Neural crest cell (in vitro differentiated cells): ENCODE data around the gene SP5. TPM values are rescaled to one million over a fixed set of nuclear protein-coding genes. Genes with fewer than 3 reads are reported as not detected.
A peak's percentile ranks its signal among the peaks of the same experiment; 100 is the strongest.

ENCODE experiments used
- DNase-seq: peaks from one replicate; pipeline ENCODE4 v3.0.0; 2021; ENCODE audit warnings: low read depth, mixed read lengths, low spot score
- H3K27ac Mint-ChIP-seq: one replicate; pipeline ENCODE4 v1.8.0; 2021; ENCODE audit warnings: mild to moderate bottlenecking, mixed read lengths; ENCODE audit not compliant: unreplicated experiment
- H3K27me3 Mint-ChIP-seq: 2 replicates; pipeline ENCODE4 v1.8.0; 2021; ENCODE audit warnings: low read depth, mild to moderate bottlenecking, mixed read lengths
- H3K36me3 Mint-ChIP-seq: 2 replicates; pipeline ENCODE4 v1.8.0; 2021; ENCODE audit warnings: low read depth, mild to moderate bottlenecking, mixed read lengths
- H3K4me1 Mint-ChIP-seq: 2 replicates; pipeline ENCODE4 v1.8.0; 2021; ENCODE audit warnings: mixed read lengths
- H3K4me3 Mint-ChIP-seq: one replicate; pipeline ENCODE4 v1.8.0; 2021; ENCODE audit warnings: mild to moderate bottlenecking, mixed read lengths
- H3K9me3 Mint-ChIP-seq: 2 replicates; pipeline ENCODE4 v1.8.0; 2021; ENCODE audit warnings: mixed read lengths
- CTCF ChIP-seq: fragments of 200-600 bp; sonication (generic); conservative IDR thresholded peaks from 2 replicates; pipeline ENCODE4 v1.5.0; 2021; ENCODE audit warnings: antibody characterized with exemption, mild to moderate bottlenecking
- total RNA-seq: library from RNA; stranded (reverse); gene quantifications from 2 replicates; pipeline ENCODE4 v1.2.1, GENCODE V29; 2021

The SP5 gene
- total RNA-seq, 1 donor from 2014 or later = 6.4 TPM

GRCh38 chr2:170701011-170701410 lies 14.1 kb upstream of the SP5 start:
- no peak for TF ChIP-seq CTCF
- H3K4me3 Mint-ChIP-seq = no peak overlapping the region

GRCh38 chr2:170703776-170704476 lies 11.2 kb upstream of the SP5 start:
- peaks cover 3% of the 10 kb centered on the region for H3K36me3 Mint-ChIP-seq

More at GRCh38 chr2:170701011-170701410, 14.1 kb upstream of the SP5 start:
- Mint-ChIP-seq H3K27ac (no peak overlapping the region), H3K4me1 (peaks cover 10% of the 10 kb centered on the region), H3K36me3 (peaks cover 3% of the 10 kb centered on the region), H3K9me3 (peaks cover 4% of the 10 kb centered on the region), H3K27me3 (peaks cover 9% of the 10 kb centered on the region)
- no peak for DNase-seq

DNA sequence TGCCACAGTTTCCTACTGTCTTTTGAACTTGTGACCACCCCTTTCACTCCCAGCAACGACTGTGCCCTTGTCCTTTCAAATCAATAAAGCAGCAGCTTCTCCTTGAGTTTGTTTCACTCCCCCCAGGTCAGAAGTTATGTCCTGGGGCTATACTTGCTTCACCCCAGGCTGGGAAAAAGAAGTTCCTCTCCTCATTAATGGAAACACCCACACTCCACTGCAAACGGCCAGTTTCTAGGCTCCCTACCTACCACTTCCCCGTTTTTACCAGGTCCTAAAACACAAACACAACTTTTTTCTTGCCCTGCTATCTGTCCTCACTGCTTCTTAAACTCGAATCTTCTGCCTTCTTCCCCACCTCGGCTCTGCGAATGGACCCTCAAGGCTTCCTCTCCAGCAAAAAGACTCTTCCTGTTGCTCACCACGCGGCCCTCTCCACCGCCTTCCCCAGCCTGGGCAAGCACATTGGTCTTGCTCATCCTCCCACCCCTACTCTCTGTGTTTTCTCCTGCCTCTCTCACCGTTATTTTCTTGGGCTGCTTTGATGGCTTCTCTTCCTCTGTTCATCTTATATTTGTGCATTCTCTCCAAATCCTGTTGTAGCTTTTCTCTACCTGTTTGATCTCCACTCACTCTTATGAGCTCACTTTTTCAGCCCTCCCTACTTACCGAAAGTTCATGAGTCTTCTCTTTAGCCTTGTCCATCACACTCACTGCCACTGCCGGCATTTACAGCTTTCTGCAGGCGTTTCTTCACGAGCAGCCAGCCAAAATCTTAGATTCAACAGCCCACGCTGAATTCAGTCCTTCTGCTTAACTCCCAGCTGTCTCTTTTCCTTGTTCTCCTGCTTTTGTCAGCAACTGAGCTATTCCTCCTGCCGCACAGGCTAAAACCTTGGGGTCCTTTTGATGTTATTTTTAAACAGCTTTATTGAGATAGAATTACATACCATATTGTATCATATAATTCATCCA lies 7.0 kb upstream of the SP5 start:
- H3K27ac Mint-ChIP-seq = no peak overlapping the region

More at GRCh38 chr2:170703776-170704476, 11.2 kb upstream of the SP5 start:
- Mint-ChIP-seq H3K27me3 (peaks cover 25% of the 10 kb centered on the region), H3K9me3 (peaks cover 4% of the 10 kb centered on the region), H3K4me1 (peaks cover 14% of the 10 kb centered on the region), H3K4me3 (no peak overlapping the region), H3K27ac (peak overlapping the region; percentile 9)
- no peak for TF ChIP-seq CTCF
- DNase-seq = no peak

DNA sequence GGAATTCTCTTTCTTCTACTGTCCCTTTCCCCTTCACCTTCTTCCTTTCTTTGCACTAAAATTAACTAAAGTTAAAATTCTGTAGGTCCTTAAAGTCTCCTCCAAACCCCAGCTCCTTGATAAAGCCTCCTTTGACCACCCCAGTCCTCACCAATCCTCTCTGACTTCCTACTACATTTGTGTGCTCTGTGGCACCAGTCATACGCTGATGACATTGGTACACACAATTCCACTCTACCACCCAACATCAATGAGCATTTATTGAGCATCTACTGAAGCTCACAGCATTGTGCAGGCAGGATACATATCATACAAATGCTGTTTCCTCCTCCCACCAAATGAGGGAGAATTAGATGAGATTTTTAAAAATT lies 4.5 kb upstream of the SP5 start:
- no peak overlapping the region for H3K27ac Mint-ChIP-seq
- H3K9me3 Mint-ChIP-seq = peaks cover 2% of the 10 kb centered on the region
- DNase-seq = no peak
- H3K36me3 Mint-ChIP-seq = peaks cover 2% of the 10 kb centered on the region
- no peak for TF ChIP-seq CTCF
- peaks cover 86% of the 10 kb centered on the region for H3K27me3 Mint-ChIP-seq
- no peak overlapping the region for H3K4me3 Mint-ChIP-seq
- peaks cover 40% of the 10 kb centered on the region for H3K4me1 Mint-ChIP-seq

More for the DNA sequence above, 7.0 kb upstream of the SP5 start:
- no peak for TF ChIP-seq CTCF
- Mint-ChIP-seq H3K9me3 (peaks cover 3% of the 10 kb centered on the region), H3K27me3 (peaks cover 67% of the 10 kb centered on the region), H3K4me3 (no peak overlapping the region), H3K4me1 (peaks cover 37% of the 10 kb centered on the region), H3K36me3 (peaks cover under 1% of the 10 kb centered on the region)
- DNase-seq = no peak

GRCh38 chr2:170711196-170711773 lies 3.9 kb upstream of the SP5 start:
- TF ChIP-seq CTCF = no peak
- DNase-seq = no peak
- Mint-ChIP-seq H3K27me3 (peaks cover 91% of the 10 kb centered on the region), H3K4me3 (peak overlapping the region; percentile 82), H3K9me3 (peaks cover 2% of the 10 kb centered on the region), H3K36me3 (peaks cover 2% of the 10 kb centered on the region), H3K4me1 (peaks cover 40% of the 10 kb centered on the region), H3K27ac (no peak overlapping the region)
